GM23248 (cell line): ENCODE results near the gene DOCK3.

Experiments
- EZH2 ChIP-seq: fragments of 200-600 bp; sonication (generic); IDR thresholded peaks from 2 replicates; pipeline ENCODE4 v1.6.1; 2018; ENCODE audit warnings: antibody characterized with exemption, mild to moderate bottlenecking; ENCODE audit not compliant: insufficient read depth, poor library complexity, severe bottlenecking
- EZH2phosphoT487 ChIP-seq: fragments of 200-600 bp; sonication (generic); IDR thresholded peaks from 2 replicates; pipeline ENCODE4 v1.6.1; 2018; ENCODE audit warnings: antibody characterized with exemption, moderate library complexity, mild to moderate bottlenecking, low read depth; ENCODE audit not compliant: insufficient read depth

DNA sequence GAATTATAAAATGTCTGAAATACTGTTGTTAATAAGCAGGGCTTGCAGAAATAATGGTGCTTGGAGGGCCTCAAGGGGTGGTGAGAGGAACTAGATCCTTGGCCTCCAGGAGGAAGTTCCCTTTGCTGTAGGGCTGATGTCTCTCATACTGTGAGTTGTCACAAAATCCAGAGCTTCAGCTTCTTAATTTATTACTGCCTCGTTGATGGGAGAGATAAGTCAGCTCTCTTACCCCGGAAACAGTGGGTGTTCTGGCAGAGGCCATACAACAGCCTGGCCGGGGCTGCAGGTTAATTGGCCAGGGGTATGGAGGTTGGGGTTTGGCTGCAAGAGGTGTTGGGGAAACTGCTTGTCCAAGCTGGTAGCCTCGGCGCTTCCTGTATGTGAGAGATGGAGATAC is 42.3 kb upstream of the DOCK3 start:
- TF ChIP-seq EZH2 (no peak), EZH2phosphoT487 (no peak)
